GM12878 (cell line): ENCODE data around the gene DAPK2. TPM values are rescaled to one million over a fixed set of nuclear protein-coding genes. Genes with fewer than 3 reads are reported as not detected.

ENCODE experiments used
- LARP7 ChIP-seq: fragments of 450-650 bp; IDR thresholded peaks from 2 replicates; pipeline ENCODE4 v1.6.1; 2017; ENCODE audit warnings: mild to moderate bottlenecking
- NR2F1 ChIP-seq: fragments of 450-650 bp; conservative IDR thresholded peaks from 2 replicates; pipeline ENCODE4 v1.6.1; 2017; ENCODE audit warnings: mild to moderate bottlenecking
- PML ChIP-seq: IDR thresholded peaks from 2 replicates; pipeline ENCODE4 v1.6.1; 2012; ENCODE audit warnings: low read length, inconsistent platforms
- POLR2A ChIP-seq: IDR thresholded peaks from 2 replicates; pipeline ENCODE4 v1.6.1; 2011; ENCODE audit warnings: low read depth, mild to moderate bottlenecking, low read length
- SPI1 ChIP-seq: IDR thresholded peaks from 2 replicates; pipeline ENCODE4 v1.6.1; 2011; ENCODE audit warnings: low read depth, mild to moderate bottlenecking, low read length, moderate library complexity, borderline replicate concordance; ENCODE audit not compliant: insufficient read depth
- TARDBP ChIP-seq: IDR thresholded peaks from 2 replicates; pipeline ENCODE4 v1.6.1; 2016; ENCODE audit warnings: borderline replicate concordance
- TBL1XR1 ChIP-seq: IDR thresholded peaks from 2 replicates; pipeline ENCODE4 v1.6.1; 2012; ENCODE audit warnings: low read depth, low read length, improper control_type of control experiment
- YY1 ChIP-seq: IDR thresholded peaks from 2 replicates; pipeline ENCODE4 v1.6.1; 2011; ENCODE audit warnings: low read depth, mild to moderate bottlenecking, low read length
- ZNF217 ChIP-seq: fragments of 450-650 bp; IDR thresholded peaks from 2 replicates; pipeline ENCODE4 v1.6.1; 2017; ENCODE audit warnings: antibody characterized with exemption, mild to moderate bottlenecking
- ZNF592 ChIP-seq: fragments of 450-650 bp; IDR thresholded peaks from 2 replicates; pipeline ENCODE4 v1.6.1; 2017; ENCODE audit warnings: mild to moderate bottlenecking, moderate library complexity
- polyA plus RNA-seq, 11 experiments: library from polyadenylated mRNA; depleted of rRNA in 4 of 11; unstranded in 6 of 11; stranded (reverse) in 5 of 11; fragments of >200 nt; fragmentation: Nextera tagmentation in 4 of 11; fragmentation: Illumina TruSeq in 1 of 11; extraction: Ambion mirVana in 4 of 11; extraction: Trizol in 1 of 11; gene quantifications; 1 replicate in 1 of 11; 2 replicates in 10 of 11; pipeline versions ENCODE4 v1.2.1 to v1.2.3, GENCODE V29; 2011 to 2016; ENCODE audit warnings: inconsistent platforms in 2 of 11, missing spikeins in 2 of 11, low read depth in 1 of 11
- total RNA-seq, 4 experiments: library from RNA; depleted of rRNA in 3 of 4; stranded (reverse); fragments of >200 nt in 3 of 4; fragmentation: Illumina TruSeq in 1 of 4; extraction: Trizol in 1 of 4; gene quantifications; 2 replicates each; pipeline versions ENCODE4 v1.2.1 to v1.2.3, GENCODE V29; 2013 to 2021

Gene DAPK2
- total and polyA plus RNA-seq, 10 of the 15 experiments (the other 5 are each of a cell fraction or from before 2014, with no cell fraction given) = 0.69 to 8.4 (median 4.1) TPM

DNA sequence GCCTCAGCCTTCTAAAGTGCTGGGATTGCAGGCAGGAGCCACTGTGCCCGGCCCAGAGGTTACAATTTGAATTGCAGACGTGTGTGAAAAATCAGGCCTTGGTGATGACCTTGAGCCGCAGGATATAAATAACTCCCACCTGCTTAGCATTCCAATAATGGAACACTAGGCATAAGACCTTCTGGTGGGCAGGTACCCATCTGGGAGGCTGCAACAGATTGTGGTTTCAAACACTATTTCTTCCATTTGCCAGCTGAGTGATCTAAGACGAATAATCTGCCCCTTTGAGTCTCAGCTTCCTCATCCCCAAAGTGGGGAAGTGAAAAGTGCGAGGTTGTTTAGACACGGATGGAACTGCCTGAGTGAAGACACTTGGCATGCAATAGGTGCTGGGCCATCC is 164.9 kb downstream of the DAPK2 start (continued):
- 0 out of 2 replicates have a peak, but pooled peaks have one; percentile 67 for TF ChIP-seq ZNF592
- TF ChIP-seq LARP7 = 0 out of 2 replicates have a peak, but pooled peaks have one; percentile 55
- peak; percentile 62 for TF ChIP-seq NR2F1
- no peak for TF ChIP-seq PML
- TF ChIP-seq TARDBP = 0 out of 2 replicates have a peak, but pooled peaks have one; percentile 22
- TF ChIP-seq POLR2A = no peak
- TF ChIP-seq ZNF217 = 0 out of 2 replicates have a peak, but pooled peaks have one; percentile 59
- 0 out of 2 replicates have a peak, but pooled peaks have one; percentile 30 for TF ChIP-seq YY1
- TF ChIP-seq TBL1XR1 = peak; percentile 52; the same call in 1 of the 2 replicates
- peak; percentile 94 for TF ChIP-seq SPI1
